ENCODE results near the gene COL9A3.
A peak's percentile ranks its signal among the peaks of the same experiment; 100 is the strongest.
"Not testable (repeated sequence)": the region's sequence is repeated elsewhere in the genome, so short reads cannot be mapped to it uniquely, and the experiment has no call there.

COL9A3 gene

GRCh38 chr20:62873681-62874031 is 56.8 kb downstream of the COL9A3 start:
- not testable (repeated sequence) for H4K91ac ChIP-seq (ENCODE audit: low read depth, low read length); H3K23ac ChIP-seq (ENCODE audit: low read length); H2AFZ ChIP-seq (ENCODE audit: insufficient read depth, low read length, poor library complexity); H3K18ac ChIP-seq (ENCODE audit: low read length); H2BK5ac ChIP-seq (ENCODE audit: low read depth, low read length, poor library complexity); H3K27ac ChIP-seq (ENCODE audit: low read depth, low read length); H3K9me3 ChIP-seq (ENCODE audit: insufficient read depth, low read depth, low read length); H3K4ac ChIP-seq (ENCODE audit: low read depth, low read length); H3K79me1 ChIP-seq (ENCODE audit: low read length); H3K14ac ChIP-seq (ENCODE audit: low read length); H2AK5ac ChIP-seq (ENCODE audit: low read length); H3K4me3 ChIP-seq (ENCODE audit: low read depth, low read length); H3K4me1 ChIP-seq (ENCODE audit: control insufficient read depth in 1 of 2, insufficient read depth in 2 of 2, low read length in 2 of 2); H3K79me2 ChIP-seq (ENCODE audit: control insufficient read depth, insufficient read depth, low read length, poor library complexity); H3K4me2 ChIP-seq (ENCODE audit: low read length); H3K36me3 ChIP-seq (ENCODE audit: control insufficient read depth in 1 of 2, insufficient read depth in 2 of 2, low read length in 2 of 2); H2BK12ac ChIP-seq (ENCODE audit: low read length); H3K27me3 ChIP-seq (ENCODE audit: insufficient read depth, low read length); H3K9ac ChIP-seq (ENCODE audit: low read length); H4K8ac ChIP-seq (ENCODE audit: low read depth, low read length); H4K12ac ChIP-seq (ENCODE audit: low read depth, low read length); H2BK120ac ChIP-seq (ENCODE audit: insufficient read depth, low read length, poor library complexity)
- no CpG with 5 or more reads among the region's 15 CpGs for WGBS (ENCODE audit: extremely low coverage, insufficient coverage, insufficient read length)
- peak; percentile 79 to 83 for DNase-seq

GRCh38 chr20:62874964-62875344 is 58.1 kb downstream of the COL9A3 start:
- Histone ChIP-seq H4K91ac (ENCODE audit: low read depth, low read length) (no peak overlapping the region), H3K4me1 (ENCODE audit: control insufficient read depth in 1 of 2, insufficient read depth in 2 of 2, low read length in 2 of 2) (peaks cover 4 to 7% of the 10 kb centered on the region in 2 experiments), H2AK5ac (ENCODE audit: low read length) (no peak overlapping the region)

GRCh38 chr20:62875419-62876361 is 58.8 kb downstream of the COL9A3 start:
- Histone ChIP-seq H3K23ac (ENCODE audit: low read length) (no peak overlapping the region), H2BK5ac (ENCODE audit: low read depth, low read length, poor library complexity) (no peak overlapping the region), H4K12ac (ENCODE audit: low read depth, low read length) (no peak overlapping the region), H3K14ac (ENCODE audit: low read length) (no peak overlapping the region), H3K27me3 (ENCODE audit: insufficient read depth, low read length) (no peaks in the 10 kb centered on the region), H3K79me1 (ENCODE audit: low read length) (no peaks in the 10 kb centered on the region), H2BK12ac (ENCODE audit: low read length) (no peak overlapping the region), H3K4me3 (ENCODE audit: low read depth, low read length) (no peak overlapping the region), H3K9me3 (ENCODE audit: insufficient read depth, low read depth, low read length) (no peaks in the 10 kb centered on the region), H3K27ac (ENCODE audit: low read depth, low read length) (no peak overlapping the region), H3K36me3 (ENCODE audit: control insufficient read depth in 1 of 2, insufficient read depth in 2 of 2, low read length in 2 of 2) (peaks cover 21% of the 10 kb centered on the region in 2 experiments), H3K4me1 (ENCODE audit: control insufficient read depth in 1 of 2, insufficient read depth in 2 of 2, low read length in 2 of 2) (peaks cover 4 to 7% of the 10 kb centered on the region in 2 experiments), H3K18ac (ENCODE audit: low read length) (no peak overlapping the region), H3K4ac (ENCODE audit: low read depth, low read length) (no peak overlapping the region), H4K8ac (ENCODE audit: low read depth, low read length) (no peak overlapping the region), H2BK120ac (ENCODE audit: insufficient read depth, low read length, poor library complexity) (no peak overlapping the region), H3K9ac (ENCODE audit: low read length) (no peak overlapping the region), H3K4me2 (ENCODE audit: low read length) (no peak overlapping the region), H2AFZ (ENCODE audit: insufficient read depth, low read length, poor library complexity) (no peak overlapping the region), H2AK5ac (ENCODE audit: low read length) (no peak overlapping the region), H4K91ac (ENCODE audit: low read depth, low read length) (no peak overlapping the region), H3K79me2 (ENCODE audit: control insufficient read depth, insufficient read depth, low read length, poor library complexity) (no peaks in the 10 kb centered on the region)
- WGBS (ENCODE audit: extremely low coverage, insufficient coverage, insufficient read length): no CpG with 5 or more reads among the region's 34 CpGs
- DNase-seq: peak; percentile 91 to 96

More at GRCh38 chr20:62874964-62875344, 58.1 kb downstream of the COL9A3 start:
- Histone ChIP-seq H3K79me2 (ENCODE audit: control insufficient read depth, insufficient read depth, low read length, poor library complexity) (no peaks in the 10 kb centered on the region), H2BK120ac (ENCODE audit: insufficient read depth, low read length, poor library complexity) (no peak overlapping the region), H3K9me3 (ENCODE audit: insufficient read depth, low read depth, low read length) (no peaks in the 10 kb centered on the region), H3K23ac (ENCODE audit: low read length) (no peak overlapping the region), H3K4me2 (ENCODE audit: low read length) (no peak overlapping the region), H2BK12ac (ENCODE audit: low read length) (peak overlapping the region; percentile 13), H3K4ac (ENCODE audit: low read depth, low read length) (no peak overlapping the region), H3K4me3 (ENCODE audit: low read depth, low read length) (no peak overlapping the region), H3K9ac (ENCODE audit: low read length) (no peak overlapping the region), H3K14ac (ENCODE audit: low read length) (no peak overlapping the region), H4K12ac (ENCODE audit: low read depth, low read length) (no peak overlapping the region), H2AFZ (ENCODE audit: insufficient read depth, low read length, poor library complexity) (no peak overlapping the region), H3K18ac (ENCODE audit: low read length) (no peak overlapping the region), H2BK5ac (ENCODE audit: low read depth, low read length, poor library complexity) (no peak overlapping the region), H4K8ac (ENCODE audit: low read depth, low read length) (peak overlapping the region; percentile 50), H3K27ac (ENCODE audit: low read depth, low read length) (no peak overlapping the region), H3K27me3 (ENCODE audit: insufficient read depth, low read length) (no peaks in the 10 kb centered on the region), H3K36me3 (ENCODE audit: control insufficient read depth in 1 of 2, insufficient read depth in 2 of 2, low read length in 2 of 2) (peaks cover 13 to 14% of the 10 kb centered on the region in 2 experiments), H3K79me1 (ENCODE audit: low read length) (no peaks in the 10 kb centered on the region)
- DNase-seq: no peak
- no CpG with 5 or more reads among the region's 14 CpGs for WGBS (ENCODE audit: extremely low coverage, insufficient coverage, insufficient read length)

- H3K14ac ChIP-seq (ENCODE audit: low read length): no peak overlapping the region
- no peak overlapping the region for H3K18ac ChIP-seq (ENCODE audit: low read length)
- H3K4me3 ChIP-seq (ENCODE audit: low read depth, low read length): no peak overlapping the region
- H2AFZ ChIP-seq (ENCODE audit: insufficient read depth, low read length, poor library complexity): no peak overlapping the region
- H3K79me1 ChIP-seq (ENCODE audit: low read length): no peaks in the 10 kb centered on the region
- no peak overlapping the region for H3K4ac ChIP-seq (ENCODE audit: low read depth, low read length)
- no peak overlapping the region for H2BK12ac ChIP-seq (ENCODE audit: low read length)
- H3K27me3 ChIP-seq (ENCODE audit: insufficient read depth, low read length): no peaks in the 10 kb centered on the region
- H3K4me2 ChIP-seq (ENCODE audit: low read length): no peak overlapping the region
- no peak overlapping the region for H3K9ac ChIP-seq (ENCODE audit: low read length)
- H3K23ac ChIP-seq (ENCODE audit: low read length): no peak overlapping the region
- H3K79me2 ChIP-seq (ENCODE audit: control insufficient read depth, insufficient read depth, low read length, poor library complexity): no peaks in the 10 kb centered on the region
- H2BK5ac ChIP-seq (ENCODE audit: low read depth, low read length, poor library complexity): no peak overlapping the region
- no peak overlapping the region for H2AK5ac ChIP-seq (ENCODE audit: low read length)
- H4K8ac ChIP-seq (ENCODE audit: low read depth, low read length): no peak overlapping the region
- H4K91ac ChIP-seq (ENCODE audit: low read depth, low read length): no peak overlapping the region
- H3K27ac ChIP-seq (ENCODE audit: low read depth, low read length): no peak overlapping the region
- peaks cover 4 to 7% of the 10 kb centered on the region in 2 experiments for H3K4me1 ChIP-seq (ENCODE audit: control insufficient read depth in 1 of 2, insufficient read depth in 2 of 2, low read length in 2 of 2)
- no CpG with 5 or more reads among the region's 13 CpGs for WGBS (ENCODE audit: extremely low coverage, insufficient coverage, insufficient read length)
- DNase-seq: no peak
- peaks cover 2% of the 10 kb centered on the region for H3K9me3 ChIP-seq (ENCODE audit: insufficient read depth, low read depth, low read length)
- H2BK120ac ChIP-seq (ENCODE audit: insufficient read depth, low read length, poor library complexity): no peak overlapping the region
- H3K36me3 ChIP-seq (ENCODE audit: control insufficient read depth in 1 of 2, insufficient read depth in 2 of 2, low read length in 2 of 2): peaks cover 29 to 30% of the 10 kb centered on the region in 2 experiments
- no peak overlapping the region for H4K12ac ChIP-seq (ENCODE audit: low read depth, low read length)
Measured at GRCh38 chr20:62876501-62876901, 59.7 kb downstream of the COL9A3 start.
